ENCODE results near the gene HERC5. TPM values are rescaled to one million over a fixed set of nuclear protein-coding genes. Genes with fewer than 3 reads are reported as not detected.
"Not testable (repeated sequence)": the region's sequence is repeated elsewhere in the genome, so short reads cannot be mapped to it uniquely, and the experiment has no call there.

HERC5 gene
- total RNA-seq: 1 to 10 TPM; 3.7 to 5.7 TPM
- long read RNA-seq, donor 1, partial matches to known transcripts: 0 of 1 reads
- long read RNA-seq, donor 1, other reads (novel, unspliced or antisense): 1 of 1 reads
- long read RNA-seq, donor 2, partial matches to known transcripts: 3 of 7 reads
- long read RNA-seq, donor 2, other reads (novel, unspliced or antisense): 2 of 7 reads

GRCh38 chr4:88456670-88457306, at the start of gene HERC5:
Gene HERC5, plus strand, starts transcription at chr4:88457119. Its CDS starts 151 bp downstream, at chr4:88457270.
- intact Hi-C loops (cut with DNase I): loop anchor here in 1 of 2 donors (10.0 kb wide), 1 partner anchor 232 kb away; no protein-coding TSS in a partner anchor
- DNase-seq (ENCODE audit: low spot score): peak; percentile 97

- intact Hi-C loops (cut with DNase I): no loop called here
- no peak for DNase-seq (ENCODE audit: low spot score)
Observed at GRCh38 chr4:88409206-88409605, 47.7 kb upstream of the HERC5 start.

GRCh38 chr4:88409789-88410188, 47.1 kb upstream of the HERC5 start:
- intact Hi-C loops (cut with DNase I): loop anchor here in 1 of 2 donors (5.0 kb wide), 1 partner anchor 963 kb away; no protein-coding TSS in a partner anchor

GRCh38 chr4:88411491-88412096, 45.3 kb upstream of the HERC5 start:
- intact Hi-C loops (cut with DNase I): loop anchor here in 1 of 2 donors (5.0 kb wide), 1 partner anchor 961 kb away; no protein-coding TSS in a partner anchor
- no peak for DNase-seq (ENCODE audit: low spot score)

More at GRCh38 chr4:88409789-88410188, 47.1 kb upstream of the HERC5 start:
- DNase-seq (ENCODE audit: low spot score): no peak

GRCh38 chr4:88413801-88414200, 43.1 kb upstream of the HERC5 start:
- intact Hi-C loops (cut with DNase I): loop anchor here in 1 of 2 donors (5.0 kb wide), 1 partner anchor 958 kb away; no protein-coding TSS in a partner anchor

GRCh38 chr4:88414755-88415154, 42.2 kb upstream of the HERC5 start:
- intact Hi-C loops (cut with DNase I): loop anchor here in 1 of 2 donors (5.0 kb wide), 1 partner anchor 958 kb away; no protein-coding TSS in a partner anchor

More at GRCh38 chr4:88413801-88414200, 43.1 kb upstream of the HERC5 start:
- no peak for DNase-seq (ENCODE audit: low spot score)

GRCh38 chr4:88415982-88416381, 40.9 kb upstream of the HERC5 start:
- intact Hi-C loops (cut with DNase I): no loop called here
- no peak for DNase-seq (ENCODE audit: low spot score)

More at GRCh38 chr4:88414755-88415154, 42.2 kb upstream of the HERC5 start:
- DNase-seq (ENCODE audit: low spot score): no peak

- intact Hi-C loops (cut with DNase I): no loop called here
- no peak for DNase-seq (ENCODE audit: low spot score)
Observed at GRCh38 chr4:88418411-88418810, 38.5 kb upstream of the HERC5 start.

GRCh38 chr4:88419874-88420273, 37.0 kb upstream of the HERC5 start:
- no peak for DNase-seq (ENCODE audit: low spot score)

GRCh38 chr4:88420844-88421243, 36.1 kb upstream of the HERC5 start:
- intact Hi-C loops (cut with DNase I): no loop called here
- no peak for DNase-seq (ENCODE audit: low spot score)

More at GRCh38 chr4:88419874-88420273, 37.0 kb upstream of the HERC5 start:
- intact Hi-C loops (cut with DNase I): no loop called here

GRCh38 chr4:88422403-88422802, 34.5 kb upstream of the HERC5 start:
- intact Hi-C loops (cut with DNase I): no loop called here
- DNase-seq (ENCODE audit: low spot score): no peak

GRCh38 chr4:88429401-88429800, 27.5 kb upstream of the HERC5 start:
- DNase-seq (ENCODE audit: low spot score): no peak
- intact Hi-C loops (cut with DNase I): no loop called here

GRCh38 chr4:88435987-88436693, 20.8 kb upstream of the HERC5 start:
- no peak for DNase-seq (ENCODE audit: low spot score)
- intact Hi-C loops (cut with DNase I): no loop called here

GRCh38 chr4:88437873-88438272, 19.0 kb upstream of the HERC5 start:
- intact Hi-C loops (cut with DNase I); DNase-seq (ENCODE audit: low spot score): not testable (repeated sequence)

- no peak for DNase-seq (ENCODE audit: low spot score)
- intact Hi-C loops (cut with DNase I): no loop called here
Observed at GRCh38 chr4:88439161-88439760, 17.7 kb upstream of the HERC5 start.

- intact Hi-C loops (cut with DNase I): no loop called here
- no peak for DNase-seq (ENCODE audit: low spot score)
Observed at GRCh38 chr4:88440146-88440545, 16.8 kb upstream of the HERC5 start.

GRCh38 chr4:88441696-88442095, 15.2 kb upstream of the HERC5 start:
- intact Hi-C loops (cut with DNase I): no loop called here
- DNase-seq (ENCODE audit: low spot score): no peak

- no peak for DNase-seq (ENCODE audit: low spot score)
- intact Hi-C loops (cut with DNase I): no loop called here
Observed at GRCh38 chr4:88442689-88443191, 14.2 kb upstream of the HERC5 start.

- DNase-seq (ENCODE audit: low spot score): no peak
- intact Hi-C loops (cut with DNase I): no loop called here
Observed at GRCh38 chr4:88443486-88443885, 13.4 kb upstream of the HERC5 start.

Data from posterior vena cava (tissue), 2 donors.